Smooth muscle cell of trachea (primary cell): ENCODE measurements around the gene SNAP29. TPM values are rescaled to one million over a fixed set of nuclear protein-coding genes. Genes with fewer than 3 reads are reported as not detected.

Experiments used
- total RNA-seq: library from RNA; depleted of rRNA; stranded (reverse); fragments of >200 nt; gene quantifications from 2 replicates; pipeline ENCODE4 v1.2.1, GENCODE V29; 2014

SNAP29 gene
- total RNA-seq: 8.9 and 14.6 TPM in 2 replicates

GRCh38 chr22:20858615-20859416 is at the start of gene SNAP29, which contains the start of gene PI4KA:
TSS of gene SNAP29 (plus strand) at chr22:20859007. CDS start at chr22:20859111, 104 bp downstream.
TSS of gene PI4KA (minus strand) at chr22:20858811. CDS start at chr22:20858725, 86 bp downstream.

DNA sequence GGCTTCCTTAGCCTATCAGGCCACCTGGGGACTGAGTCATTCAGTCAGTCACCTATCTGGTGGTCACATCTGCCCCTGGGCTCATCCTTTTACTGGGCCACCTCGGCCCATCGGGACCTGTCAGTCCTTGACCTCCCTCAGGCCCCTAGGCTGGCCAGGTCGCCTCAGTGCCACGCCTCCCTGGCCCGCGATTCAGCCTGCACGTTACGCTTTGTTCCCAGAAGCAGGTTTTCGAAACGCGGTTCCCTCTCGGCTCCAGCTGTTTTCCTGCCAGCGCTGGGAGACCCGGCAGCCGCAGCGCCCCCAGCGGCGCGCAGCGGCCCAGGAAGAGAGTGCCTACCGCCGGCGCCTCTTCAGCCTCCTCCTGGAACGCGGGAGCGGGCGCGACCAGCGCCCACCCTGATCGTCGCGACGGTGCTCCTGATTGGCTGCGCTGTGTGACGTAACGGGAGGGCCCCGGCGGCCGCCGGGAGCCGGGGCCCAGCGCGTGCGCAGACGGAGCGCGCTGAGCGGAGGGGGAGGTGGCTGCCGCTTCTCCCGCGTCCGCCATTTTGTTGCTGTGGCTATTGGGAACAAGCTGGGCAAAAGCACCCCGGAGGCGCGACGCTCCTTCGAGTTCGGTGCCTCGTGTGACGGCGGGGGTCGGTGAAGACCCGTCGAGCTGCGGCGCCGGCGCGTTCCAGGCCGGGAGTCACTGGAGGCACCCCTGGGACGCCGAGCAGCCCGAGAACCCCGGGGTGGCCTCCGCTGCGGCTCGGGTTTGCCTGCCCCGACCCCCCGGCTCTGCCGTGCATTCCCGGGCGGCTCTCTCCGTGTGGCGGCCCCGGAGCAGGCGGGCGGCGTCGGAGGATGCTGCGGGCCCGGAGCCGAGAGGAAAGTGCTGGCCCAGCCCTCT is 58.4 kb downstream of the SNAP29 start, which contains the start of gene CRKL:
CRKL (plus strand) TSS at position 492 of the 895 bp plus-strand sequence. CDS start 528 bp downstream, outside the sequence.

Other genes with a start within 250 kb of the SNAP29 start
- gene SERPIND1, start 84.9 kb upstream of the SNAP29 start, total RNA-seq: 0.17 TPM in 1 of 2 replicates, not detected in the other
- 47.9 and 68.6 TPM in 2 replicates for gene PI4KA, start 196 bp upstream of the SNAP29 start, total RNA-seq
- gene CRKL, start 58.4 kb downstream of the SNAP29 start, total RNA-seq: 40.1 and 52.3 TPM in 2 replicates
- 0.87 and 2.6 TPM in 2 replicates for gene AIFM3, start 108.2 kb downstream of the SNAP29 start, total RNA-seq
- 31.0 and 74.6 TPM in 2 replicates for gene LZTR1, start 123.3 kb downstream of the SNAP29 start, total RNA-seq
- 20.5 and 29.8 TPM in 2 replicates for gene THAP7, start 143.1 kb downstream of the SNAP29 start, total RNA-seq
- gene P2RX6, start 156.2 kb downstream of the SNAP29 start, total RNA-seq: 3.6 and 9.3 TPM in 2 replicates
- gene SLC7A4, start 173.6 kb downstream of the SNAP29 start, total RNA-seq: 2.0 TPM in 1 of 2 replicates, not detected in the other
- under 0.01 TPM in 1 of 2 replicates, not detected in the other for gene LRRC74B, start 186.9 kb downstream of the SNAP29 start, total RNA-seq